B cell (primary cell): ENCODE results near the gene CMTM3. TPM values are rescaled to one million over a fixed set of nuclear protein-coding genes. Genes with fewer than 3 reads are reported as not detected.

Experiments
- ATAC-seq: fragments of 200-7000 bp; cut with Tn5 transposase; one replicate; pipeline ENCODE4 v1.10.0; 2021; ENCODE audit warnings: low read depth, mild to moderate bottlenecking, moderate number of reproducible peaks, moderate library complexity
- CTCF ChIA-PET: fragments of 350-600 bp; sonication (Branson Sonifier 250); formaldehyde crosslinking; loops from one replicate; lab custom pipeline; 2021; ENCODE audit warnings: antibody characterized with exemption, inconsistent platforms; lab: Charles Lee
- POLR2A ChIA-PET: fragments of 350-600 bp; sonication (Branson Sonifier 250); formaldehyde crosslinking; loops from one replicate; lab custom pipeline; 2021; ENCODE audit warnings: antibody characterized with exemption; lab: Charles Lee
- DNase-seq: peaks from one replicate; pipeline ENCODE4 v3.0.0; 2013
- H2AFZ ChIP-seq: 2 replicates; pipeline ENCODE4 v1.6.1; 2012; ENCODE audit warnings: mild to moderate bottlenecking, low read depth, low read length; ENCODE audit not compliant: insufficient read depth, poor library complexity, severe bottlenecking
- H3K27ac ChIP-seq, 2 donors: 1 replicate in 1 of 2; 2 replicates in 1 of 2; pipeline ENCODE4 v1.5.1; 2012 to 2013; ENCODE audit warnings: low read length in 2 of 2, mild to moderate bottlenecking in 2 of 2, moderate library complexity in 1 of 2
- H3K27me3 ChIP-seq, 4 experiments: fragments of 200-600 bp in 1 of 4; sonication (generic) in 1 of 4; replicated peaks in 1 of 4; 1 replicate in 2 of 4; 2 replicates in 2 of 4; pipeline versions ENCODE4 v1.6.1 to v1.7.0; 2013 to 2016; ENCODE audit warnings: low read length in 3 of 4, mild to moderate bottlenecking in 2 of 4, mixed read lengths in 1 of 4, moderate library complexity in 1 of 4; ENCODE audit not compliant: insufficient read depth in 4 of 4, control insufficient read depth in 3 of 4; ENCODE audit errors: control extremely low read depth in 1 of 4
- H3K36me3 ChIP-seq, 2 experiments: replicated peaks in 1 of 2; 1 replicate in 1 of 2; 2 replicates in 1 of 2; pipeline versions ENCODE4 v1.6.1 to v1.7.1; 2013; ENCODE audit warnings: low read length in 1 of 2; ENCODE audit not compliant: insufficient read depth in 2 of 2, control insufficient read depth in 1 of 2; ENCODE audit errors: control extremely low read depth in 1 of 2, extremely low read depth in 1 of 2
- H3K4me1 ChIP-seq, 2 donors: fragments of 200-600 bp in 1 of 2; sonication (generic) in 1 of 2; 1 replicate in 1 of 2; 2 replicates in 1 of 2; pipeline versions ENCODE4 v1.5.1 to v1.6.1; 2013 to 2017; ENCODE audit warnings: low read length in 2 of 2; ENCODE audit not compliant: control insufficient read depth in 2 of 2, insufficient read depth in 2 of 2
- H3K4me2 ChIP-seq: replicated peaks from 2 replicates; pipeline ENCODE3; 2012; ENCODE audit warnings: mild to moderate bottlenecking, low read depth, low read length; ENCODE audit not compliant: poor library complexity, severe bottlenecking
- H3K4me3 ChIP-seq, 5 experiments: fragments of 200-600 bp in 1 of 5; sonication (generic) in 1 of 5; 1 replicate in 3 of 5; 2 replicates in 2 of 5; pipeline versions ENCODE4 v1.5.1 to v1.7.0; 2011 to 2016; ENCODE audit warnings: low read length in 4 of 5, mild to moderate bottlenecking in 4 of 5, low read depth in 2 of 5, control low read depth in 1 of 5, moderate library complexity in 1 of 5; ENCODE audit not compliant: insufficient read depth in 1 of 5; ENCODE audit errors: control extremely low read depth in 1 of 5, extremely low read depth in 1 of 5
- H3K79me2 ChIP-seq: fragments of 200-600 bp; sonication (generic); one replicate; pipeline ENCODE4 v1.6.0; 2016; ENCODE audit warnings: low read length; ENCODE audit not compliant: control insufficient read depth, insufficient read depth
- H3K9ac ChIP-seq: fragments of 200-600 bp; sonication (generic); 2 replicates; pipeline ENCODE4 v1.6.1; 2017; ENCODE audit warnings: mild to moderate bottlenecking, low read length, moderate library complexity
- H3K9me3 ChIP-seq, 3 donors: one replicate each; pipeline versions ENCODE4 v1.6.1 to v1.7.1; 2013; ENCODE audit warnings: low read length in 2 of 3; ENCODE audit not compliant: control insufficient read depth in 2 of 3, insufficient read depth in 1 of 3; ENCODE audit errors: control extremely low read depth in 1 of 3
- H4K20me1 ChIP-seq: 2 replicates; pipeline ENCODE4 v1.6.0; 2012; ENCODE audit warnings: mild to moderate bottlenecking, low read length; ENCODE audit not compliant: insufficient read depth, control insufficient read depth, poor library complexity, severe bottlenecking
- H3K27ac Mint-ChIP-seq: one replicate; pipeline ENCODE4 v1.8.0; 2021; ENCODE audit warnings: mixed read lengths
- H3K27me3 Mint-ChIP-seq: one replicate; pipeline ENCODE4 v1.8.0; 2021; ENCODE audit warnings: mixed read lengths
- H3K4me1 Mint-ChIP-seq: one replicate; pipeline ENCODE4 v1.8.0; 2021; ENCODE audit warnings: mixed read lengths
- H3K4me3 Mint-ChIP-seq: one replicate; pipeline ENCODE4 v1.8.0; 2021; ENCODE audit warnings: mixed read lengths
- H3K9me3 Mint-ChIP-seq: one replicate; pipeline ENCODE4 v1.8.0; 2022; ENCODE audit warnings: mixed read lengths; ENCODE audit not compliant: insufficient read depth
- CTCF ChIP-seq: fragments of 200-600 bp; IDR thresholded peaks from one replicate; pipeline ENCODE4 v1.8.0; 2022; ENCODE audit warnings: antibody characterized with exemption, mild to moderate bottlenecking
- EZH2 ChIP-seq: IDR thresholded peaks from 2 replicates; pipeline ENCODE4 v1.6.1; 2012; ENCODE audit warnings: borderline replicate concordance, low read depth, mild to moderate bottlenecking, moderate library complexity, low read length; ENCODE audit not compliant: insufficient read depth, poor library complexity, severe bottlenecking
- whole genome bisulfite sequencing: methylation state at CpG from one replicate; pipeline ENCODE4 v1.1.5; 2013; ENCODE audit warnings: missing lambda C conversion rate; ENCODE audit not compliant: insufficient coverage; 5-methylcytosine and 5-hydroxymethylcytosine counted together
- intact Hi-C: fragments of 100-400 bp; cut with micrococcal nuclease; formaldehyde crosslinking; loops from one replicate; pipeline ENCODE4 v1.10.0; 2022
- polyA plus RNA-seq: library from polyadenylated mRNA; depleted of rRNA; stranded (reverse); fragments of >200 nt; gene quantifications from 2 replicates; pipeline ENCODE4 v1.2.3, GENCODE V29; 2012
- total RNA-seq, 2 donors: library from RNA; stranded (reverse); fragments of 120-200 nt in 1 of 2; gene quantifications; 1 replicate in 1 of 2; 2 replicates in 1 of 2; pipeline versions ENCODE4 v1.2.3 to v1.2.4, GENCODE V29; 2013 to 2022

The CMTM3 gene
- total and polyA plus RNA-seq, 2 donors (not counting 1 experiment from before 2014, with no cell fraction given) = 7.5 to 8.7 TPM

GRCh38 chr16:66617728-66618127, 13.2 kb downstream of the CMTM3 start:
- H4K20me1 ChIP-seq = no peaks in the 10 kb centered on the region
- H3K27me3 ChIP-seq = peaks cover 0 to 9% (median 3%) of the 10 kb centered on the region in 4 experiments
- no peak overlapping the region for H3K27ac Mint-ChIP-seq
- no peaks in the 10 kb centered on the region for H3K9me3 ChIP-seq
- no peak overlapping the region for H3K27ac ChIP-seq
- CTCF ChIA-PET = interaction anchor here (1.6 to 1.8 kb wide), 2 partner anchors 10 to 33 kb away, joined by 4 to 7 read pairs; no protein-coding TSS in a partner anchor
- H3K4me3 Mint-ChIP-seq = no peak overlapping the region
- H3K4me2 ChIP-seq = no peak overlapping the region
- no peaks in the 10 kb centered on the region for H3K4me1 Mint-ChIP-seq
- intact Hi-C loops = no loop called here
- no peaks in the 10 kb centered on the region for H3K4me1 ChIP-seq
- H3K27me3 Mint-ChIP-seq = peaks cover 36% of the 10 kb centered on the region
- no peak overlapping the region for H3K9ac ChIP-seq
- no peaks in the 10 kb centered on the region for H3K79me2 ChIP-seq
- no peak overlapping the region for H2AFZ ChIP-seq
- ATAC-seq = no peak
- TF ChIP-seq CTCF = no peak
- no peak for TF ChIP-seq EZH2
- POLR2A ChIA-PET = no interaction called here
- H3K4me3 ChIP-seq = no peak overlapping the region
- no peaks in the 10 kb centered on the region for H3K9me3 Mint-ChIP-seq
- 70% methylated on average over 5 of the region's 7 CpGs for WGBS
- H3K36me3 ChIP-seq = no peaks in the 10 kb centered on the region
- DNase-seq = no peak

- no peak overlapping the region for H3K4me2 ChIP-seq
These were observed 14.3 kb downstream of the CMTM3 start for GRCh38 chr16:66618588-66619375.

More at GRCh38 chr16:66618588-66619375, 14.3 kb downstream of the CMTM3 start:
- H3K4me3 ChIP-seq = no peak overlapping the region
- H3K9me3 ChIP-seq = no peaks in the 10 kb centered on the region
- peaks cover 0 to 9% (median 5%) of the 10 kb centered on the region in 4 experiments for H3K27me3 ChIP-seq
- TF ChIP-seq EZH2 (no peak), CTCF (no peak)
- POLR2A ChIA-PET = no interaction called here
- DNase-seq (no peak), ATAC-seq (no peak)
- no peaks in the 10 kb centered on the region for H3K4me1 ChIP-seq
- Mint-ChIP-seq H3K4me1 (no peaks in the 10 kb centered on the region), H3K27me3 (peaks cover 40% of the 10 kb centered on the region), H3K4me3 (no peak overlapping the region), H3K9me3 (no peaks in the 10 kb centered on the region), H3K27ac (no peak overlapping the region)
- CTCF ChIA-PET = interaction anchor here (1.8 kb wide), 1 partner anchor 11 kb away, joined by 7 read pairs; no protein-coding TSS in a partner anchor
- H3K36me3 ChIP-seq = no peaks in the 10 kb centered on the region
- H4K20me1 ChIP-seq = no peaks in the 10 kb centered on the region
- intact Hi-C loops = no loop called here
- H3K9ac ChIP-seq = no peak overlapping the region
- H3K79me2 ChIP-seq = no peaks in the 10 kb centered on the region
- no peak overlapping the region for H2AFZ ChIP-seq
- 80% methylated on average over 8 of the region's 10 CpGs for WGBS
- no peak overlapping the region for H3K27ac ChIP-seq
